GM21423 (cell line): ENCODE results near the gene RTF1.
A peak's percentile ranks its signal among the peaks of the same experiment; 100 is the strongest.
"Not testable (repeated sequence)": the region's sequence is repeated elsewhere in the genome, so short reads cannot be mapped to it uniquely, and the experiment has no call there.

ENCODE experiments used
- ATAC-seq: cut with Tn5 transposase; IDR thresholded peaks from one replicate; pipeline ENCODE4 v1.9.1; 2021; ENCODE audit warnings: mild to moderate bottlenecking, moderate library complexity; ENCODE audit not compliant: unreplicated experiment

RTF1 gene

DNA sequence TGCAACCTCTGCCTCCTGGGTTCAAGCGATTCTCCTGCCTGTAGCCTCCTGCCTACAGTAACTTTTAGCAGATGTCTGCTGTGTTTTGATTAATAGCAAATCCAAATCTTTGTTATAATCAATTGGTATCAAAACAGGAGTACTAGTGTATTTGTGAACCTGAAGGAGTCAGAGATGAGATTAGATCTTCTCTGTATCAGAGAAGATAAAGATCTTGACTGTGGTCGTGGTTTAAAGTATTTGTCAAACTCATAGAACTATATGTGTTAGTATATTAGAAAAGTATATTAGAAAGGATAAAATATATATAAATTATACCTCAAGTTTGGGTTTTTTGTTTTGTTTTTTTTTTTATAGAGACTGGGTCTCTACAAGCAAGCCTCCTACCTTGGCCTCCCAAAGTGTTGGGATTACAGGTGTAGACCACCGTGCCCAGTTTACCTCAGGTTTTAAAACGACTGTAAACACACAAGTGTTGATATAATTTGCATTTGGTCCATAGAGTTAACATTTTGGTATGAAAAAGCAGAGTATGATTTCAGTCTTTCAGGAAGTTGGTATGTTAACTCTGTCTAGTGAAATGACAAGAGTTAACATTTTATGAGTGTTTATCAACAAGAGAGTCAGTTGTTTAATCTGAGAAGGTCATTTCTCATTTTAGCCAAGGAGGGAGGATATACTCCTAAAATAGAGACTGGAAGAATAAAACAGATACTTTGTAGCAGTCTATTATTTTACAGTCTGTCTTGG lies 18.3 kb downstream of the RTF1 start:
- ATAC-seq, result no peak

DNA sequence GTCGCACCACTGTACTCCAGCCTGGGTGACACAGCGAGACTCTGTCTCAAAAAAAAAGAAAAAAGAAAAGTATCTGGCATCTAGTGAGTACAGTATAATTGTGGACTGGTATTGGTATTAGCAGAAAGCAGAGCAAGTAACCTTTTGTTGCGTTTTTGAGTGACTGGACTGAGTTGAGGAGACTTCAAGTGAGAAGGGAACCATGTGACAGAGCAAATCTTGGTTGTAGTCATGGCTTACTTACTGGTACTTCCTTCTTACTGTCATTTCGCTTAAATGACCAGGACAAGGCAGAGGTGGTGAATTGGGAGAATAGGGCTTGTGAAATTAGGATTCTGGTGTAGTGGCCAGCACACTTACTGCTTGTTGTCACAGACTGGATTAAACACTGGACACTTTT lies 20.6 kb downstream of the RTF1 start:
- no peak for ATAC-seq

DNA sequence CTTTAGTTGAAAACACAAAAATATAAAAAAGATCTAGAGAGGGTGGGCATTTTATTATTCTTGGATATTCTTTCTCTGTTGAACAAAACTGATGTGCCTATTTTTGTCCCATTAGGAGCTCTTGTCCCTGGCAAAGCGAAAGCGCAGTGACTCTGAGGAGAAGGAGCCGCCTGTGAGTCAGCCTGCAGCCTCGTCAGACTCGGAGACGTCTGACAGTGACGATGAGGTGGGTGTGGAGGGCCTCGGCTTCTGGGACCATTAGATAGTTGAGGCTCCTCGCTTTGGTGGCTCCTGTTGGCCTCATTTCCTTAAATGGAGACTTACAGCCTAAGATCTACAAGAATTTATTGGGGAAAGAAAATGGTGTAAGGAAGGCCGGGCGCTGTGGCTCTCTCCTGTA lies 21.3 kb downstream of the RTF1 start:
- ATAC-seq, result no peak

DNA sequence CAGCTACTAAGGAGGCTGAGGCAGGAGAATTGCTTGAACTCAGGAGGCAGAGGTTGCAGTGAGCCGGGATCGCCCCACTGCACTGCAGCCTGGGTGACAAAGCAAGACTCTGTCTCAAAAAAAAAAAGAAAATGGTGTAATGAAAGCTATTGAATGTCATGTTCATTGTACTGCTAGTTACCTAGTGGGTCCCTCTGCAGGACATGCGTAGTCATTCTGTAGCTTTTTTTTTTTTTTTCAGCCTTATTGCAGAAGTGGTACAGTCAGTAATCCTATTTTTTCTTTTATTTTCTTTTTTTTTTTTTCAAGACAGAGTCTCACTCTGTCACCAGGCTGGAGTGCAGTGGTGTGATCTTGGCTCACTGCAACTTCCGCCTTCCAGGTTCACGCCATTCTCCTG lies 21.9 kb downstream of the RTF1 start:
- not testable (repeated sequence) for ATAC-seq

DNA sequence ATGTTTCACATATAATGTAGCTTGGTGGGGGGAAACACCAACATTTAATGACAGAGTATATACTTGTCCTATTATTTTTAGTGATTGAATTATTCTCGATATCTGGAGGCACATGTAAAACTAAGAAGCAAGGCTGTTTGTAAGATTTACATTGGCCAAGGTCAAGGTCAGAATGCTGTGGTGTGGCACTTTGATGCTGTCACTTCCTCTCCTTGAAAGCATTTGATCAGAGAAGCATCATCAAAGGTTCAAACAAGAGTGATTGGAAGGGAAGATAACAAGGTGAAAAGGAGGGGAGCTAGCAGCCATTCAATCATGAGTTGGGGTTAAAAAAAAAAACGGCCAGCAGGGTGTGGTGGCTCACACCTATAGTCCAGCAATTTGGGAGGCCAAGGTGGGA lies 26.4 kb downstream of the RTF1 start:
- ATAC-seq, result no peak

GRCh38 chr15:41445399-41445798 lies 28.5 kb downstream of the RTF1 start:
- no peak for ATAC-seq

GRCh38 chr15:41462084-41462795 lies 45.3 kb downstream of the RTF1 start:
- no peak for ATAC-seq

GRCh38 chr15:41464889-41465580 lies 48.1 kb downstream of the RTF1 start:
- no peak for ATAC-seq

DNA sequence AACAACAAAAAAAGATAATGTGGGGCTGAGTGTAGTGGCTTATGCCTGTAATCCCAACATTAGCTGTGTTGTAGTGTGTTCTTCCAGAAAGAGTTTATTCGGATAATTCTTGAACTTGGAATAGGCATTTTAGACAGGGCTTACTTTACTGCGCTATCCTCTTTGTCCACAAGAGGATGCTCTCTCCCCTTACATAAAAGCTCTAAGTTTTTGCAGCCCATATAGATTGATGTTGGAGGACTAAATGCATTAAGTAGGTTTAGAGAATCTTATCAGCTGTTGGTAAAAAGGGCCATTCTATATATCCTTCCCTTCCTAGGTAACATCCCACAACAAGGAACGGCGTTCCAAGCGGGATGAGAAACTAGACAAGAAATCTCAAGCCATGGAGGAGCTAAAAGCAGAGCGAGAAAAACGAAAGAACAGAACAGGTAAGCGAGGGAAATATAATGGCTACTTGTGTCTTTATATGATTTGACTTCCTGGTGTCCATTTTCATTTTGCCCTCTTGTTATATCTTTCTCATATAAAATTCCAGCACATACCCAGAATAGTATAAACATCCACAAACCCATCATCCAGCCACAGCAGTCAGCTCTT lies 49.0 kb downstream of the RTF1 start:
- ATAC-seq, result no peak

- ATAC-seq, result no peak
Measured at GRCh38 chr15:41466711-41467110, 49.8 kb downstream of the RTF1 start.

GRCh38 chr15:41469644-41470043 lies 52.7 kb downstream of the RTF1 start:
- not testable (repeated sequence) for ATAC-seq

GRCh38 chr15:41473418-41473817 lies 56.5 kb downstream of the RTF1 start:
- no peak for ATAC-seq

DNA sequence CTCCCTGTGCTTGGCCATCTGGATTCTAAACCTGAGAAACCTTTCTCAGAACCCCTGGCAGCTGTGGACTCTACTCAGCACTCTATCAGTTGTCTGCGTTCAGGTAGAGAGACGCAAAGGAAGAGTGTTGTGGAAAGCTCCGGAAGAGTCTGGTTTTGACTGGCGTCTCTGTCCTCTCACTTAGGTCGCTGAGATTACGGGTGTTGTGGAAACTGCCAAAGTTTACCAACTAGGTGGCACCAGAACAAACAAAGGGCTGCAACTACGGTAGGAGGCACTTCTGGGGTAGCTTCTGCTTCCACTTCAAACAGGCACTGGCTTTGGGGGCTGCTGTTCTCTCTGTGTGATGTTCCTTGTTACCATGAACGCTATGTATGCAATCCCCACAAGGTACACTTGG lies 57.5 kb downstream of the RTF1 start:
- no peak for ATAC-seq

DNA sequence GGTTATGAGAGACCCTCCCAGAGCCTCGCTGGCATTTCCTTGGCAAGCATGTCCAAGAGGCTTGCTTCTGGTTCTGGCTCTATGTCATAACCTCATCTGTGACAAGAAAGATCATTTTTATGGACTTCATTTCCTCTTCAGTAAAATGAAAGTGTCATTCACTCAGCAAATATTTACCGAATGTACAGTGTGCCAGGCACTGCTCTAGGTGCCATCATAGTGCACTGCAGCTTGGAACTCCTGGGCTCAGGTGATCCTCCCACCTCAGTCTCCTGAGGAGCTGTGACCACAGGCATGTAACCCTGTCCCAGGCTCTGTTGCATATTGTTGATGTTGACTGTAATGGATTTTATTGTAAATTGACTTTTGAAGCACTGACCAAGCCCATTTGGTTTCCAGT lies 58.0 kb downstream of the RTF1 start:
- no peak for ATAC-seq

GRCh38 chr15:41476416-41477048 lies 59.6 kb downstream of the RTF1 start:
- no peak for ATAC-seq

DNA sequence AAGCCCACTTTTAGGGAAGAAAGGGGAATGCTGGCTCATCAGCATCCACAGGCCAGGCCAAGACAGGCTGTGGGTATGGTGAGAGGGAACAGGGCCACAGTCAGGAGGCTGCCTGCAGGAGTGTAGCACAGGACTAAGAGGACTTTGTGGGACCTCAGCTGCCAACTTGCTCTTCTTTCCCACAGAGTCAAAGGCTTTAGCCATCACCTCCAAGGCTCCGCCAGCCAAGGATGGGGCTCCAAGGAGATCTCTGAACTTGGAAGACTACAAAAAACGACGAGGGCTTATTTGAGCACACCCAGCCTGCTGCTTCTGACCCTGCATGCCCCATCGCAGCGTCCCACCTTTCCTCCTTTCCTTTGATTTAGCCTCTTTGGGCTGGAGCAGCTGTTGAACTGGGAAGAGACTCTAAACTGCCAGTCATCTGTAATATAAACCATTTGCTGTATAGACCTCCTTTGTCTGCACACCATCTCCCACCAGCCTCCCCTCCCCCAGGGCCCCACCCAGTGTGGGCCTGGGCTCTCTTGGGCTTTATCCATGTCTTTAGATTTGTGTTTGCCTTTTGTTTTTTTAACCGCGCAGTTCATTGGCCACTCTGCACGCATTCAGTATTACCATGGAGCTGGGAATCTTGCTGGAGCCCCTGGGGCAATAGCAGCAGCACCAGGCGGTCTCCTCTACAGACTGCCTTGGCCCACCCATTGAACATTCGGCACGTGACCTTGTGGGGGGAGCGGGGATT lies 63.7 kb downstream of the RTF1 start:
- ATAC-seq, result no peak

DNA sequence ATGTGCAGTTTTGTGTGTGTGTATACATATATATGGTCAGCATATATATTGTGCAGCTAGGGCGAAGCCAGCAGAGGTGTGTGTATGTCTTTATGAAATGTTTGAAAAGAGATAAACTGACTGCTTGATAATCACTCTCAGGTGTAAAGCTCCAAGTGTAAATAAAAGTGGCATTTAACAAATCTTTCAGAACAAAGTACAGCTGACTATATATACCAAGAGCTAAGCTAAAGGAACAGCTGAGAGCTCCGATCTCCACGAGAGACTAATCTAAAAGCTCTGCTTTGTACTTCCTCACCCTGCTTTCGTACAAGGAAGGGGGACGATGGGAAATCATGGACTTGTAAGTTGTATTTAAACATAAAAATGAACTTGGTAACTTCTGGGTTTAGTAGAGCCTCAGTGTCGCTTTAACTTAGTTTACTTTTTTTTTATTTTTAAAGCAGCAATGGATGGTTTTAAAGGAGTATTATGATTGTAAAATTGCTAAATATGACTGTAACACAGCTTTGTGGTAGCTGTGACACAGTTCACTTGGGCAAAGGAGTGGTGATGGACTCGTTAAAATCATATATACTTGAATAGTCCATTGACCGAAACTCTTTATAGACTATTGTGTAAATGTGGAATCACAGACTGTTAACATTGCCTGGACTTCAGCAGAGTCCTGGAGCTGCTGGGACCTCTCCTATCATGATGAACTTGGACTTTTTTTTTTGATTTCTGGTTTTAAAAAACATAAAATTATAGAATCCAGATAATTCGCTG lies 65.4 kb downstream of the RTF1 start:
- no peak for ATAC-seq

- ATAC-seq, result peak; percentile 72
Measured at GRCh38 chr15:41483115-41483514, 66.2 kb downstream of the RTF1 start.

GRCh38 chr15:41483519-41483918 lies 66.6 kb downstream of the RTF1 start:
- no peak for ATAC-seq
